GM19324 (cell line): ENCODE measurements around the gene ARHGAP24.

ENCODE experiments used
- ATAC-seq: cut with Tn5 transposase; IDR thresholded peaks from one replicate; pipeline ENCODE4 v1.9.1; 2021; ENCODE audit warnings: mild to moderate bottlenecking, moderate library complexity; ENCODE audit not compliant: unreplicated experiment, low FRiP score

ARHGAP24 gene

GRCh38 chr4:85767649-85768048, 292.7 kb downstream of the ARHGAP24 start:
- no peak for ATAC-seq

DNA sequence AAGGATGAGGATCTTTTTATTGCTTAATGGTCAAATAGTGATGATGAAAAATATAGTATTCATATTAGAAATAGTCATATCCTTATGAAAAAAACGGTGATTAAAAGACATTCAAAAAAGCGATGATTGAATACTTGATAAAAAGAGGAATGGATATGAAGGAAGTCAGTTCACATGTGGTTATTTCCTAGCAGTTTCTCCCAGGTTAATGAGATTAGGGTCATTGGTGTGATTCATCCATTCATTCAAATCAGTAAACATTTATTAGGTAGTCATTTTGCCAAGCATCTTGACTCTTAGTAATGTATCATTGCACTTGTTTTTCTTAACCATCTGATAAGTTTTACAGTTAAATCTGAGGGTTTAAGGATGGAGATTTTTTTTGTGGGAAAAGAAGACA, 294.1 kb downstream of the ARHGAP24 start:
- no peak for ATAC-seq

GRCh38 chr4:85772470-85772869, 297.5 kb downstream of the ARHGAP24 start:
- no peak for ATAC-seq

DNA sequence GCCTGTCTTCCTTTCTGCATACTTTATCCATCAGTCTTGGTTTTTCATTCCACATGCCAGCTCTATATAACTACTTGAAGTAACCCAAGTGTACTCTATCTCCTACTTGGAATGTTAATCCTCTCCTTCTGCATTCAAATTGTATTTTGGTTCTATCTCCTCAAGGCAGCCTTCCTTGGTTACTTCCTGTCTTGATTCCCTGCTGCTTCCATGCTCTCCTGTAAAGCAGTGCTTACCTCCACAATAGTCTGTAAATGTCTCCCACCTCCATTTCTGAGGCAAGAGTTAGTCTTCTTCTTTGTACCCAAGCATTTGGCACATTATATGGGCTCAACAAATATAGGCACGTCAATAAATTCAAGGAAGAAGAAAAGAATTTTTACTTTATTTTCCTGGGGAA, 298.4 kb downstream of the ARHGAP24 start:
- no peak for ATAC-seq

DNA sequence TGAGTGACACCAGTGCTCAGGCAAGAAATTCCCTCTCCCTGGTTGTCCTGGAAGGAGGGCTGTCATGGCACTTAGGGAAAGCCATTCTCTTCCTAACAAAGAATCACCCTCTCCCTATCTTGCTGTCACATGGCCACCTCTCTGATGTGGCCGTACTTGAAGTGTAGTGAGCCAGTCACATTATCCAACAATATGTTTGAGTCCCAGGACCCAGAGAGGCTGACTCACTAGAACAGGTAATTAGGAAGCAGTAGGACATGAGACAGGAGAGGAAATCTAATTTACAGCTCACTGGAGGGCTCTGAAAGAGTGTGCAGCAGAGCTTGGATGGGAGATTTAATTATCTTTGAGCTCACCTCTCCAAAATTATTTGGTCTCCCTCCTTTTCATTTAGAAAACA, 299.1 kb downstream of the ARHGAP24 start:
- ATAC-seq = no peak

- ATAC-seq = no peak
Measured at GRCh38 chr4:85774489-85774888, 299.5 kb downstream of the ARHGAP24 start.

- ATAC-seq = no peak
Measured at GRCh38 chr4:85776096-85776495, 301.1 kb downstream of the ARHGAP24 start.

DNA sequence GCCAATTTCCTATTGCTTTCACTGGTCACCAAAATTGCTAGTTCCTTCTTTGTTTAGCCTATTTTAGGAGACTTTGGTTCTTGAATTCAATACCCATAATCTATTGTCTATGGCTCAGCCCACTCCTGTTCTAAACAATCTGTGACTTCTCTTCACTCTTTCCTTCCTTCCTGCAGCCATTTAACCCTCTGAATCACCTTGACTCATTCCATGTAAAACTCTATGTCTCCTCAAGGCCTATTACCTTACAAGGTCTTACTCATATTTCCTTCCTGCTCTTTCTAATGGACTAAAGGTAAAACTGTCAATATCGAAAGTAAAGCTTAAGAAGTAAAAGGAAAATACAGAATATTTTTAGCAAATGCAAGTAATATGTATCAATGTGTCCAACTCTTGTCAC, 301.6 kb downstream of the ARHGAP24 start:
- no peak for ATAC-seq

DNA sequence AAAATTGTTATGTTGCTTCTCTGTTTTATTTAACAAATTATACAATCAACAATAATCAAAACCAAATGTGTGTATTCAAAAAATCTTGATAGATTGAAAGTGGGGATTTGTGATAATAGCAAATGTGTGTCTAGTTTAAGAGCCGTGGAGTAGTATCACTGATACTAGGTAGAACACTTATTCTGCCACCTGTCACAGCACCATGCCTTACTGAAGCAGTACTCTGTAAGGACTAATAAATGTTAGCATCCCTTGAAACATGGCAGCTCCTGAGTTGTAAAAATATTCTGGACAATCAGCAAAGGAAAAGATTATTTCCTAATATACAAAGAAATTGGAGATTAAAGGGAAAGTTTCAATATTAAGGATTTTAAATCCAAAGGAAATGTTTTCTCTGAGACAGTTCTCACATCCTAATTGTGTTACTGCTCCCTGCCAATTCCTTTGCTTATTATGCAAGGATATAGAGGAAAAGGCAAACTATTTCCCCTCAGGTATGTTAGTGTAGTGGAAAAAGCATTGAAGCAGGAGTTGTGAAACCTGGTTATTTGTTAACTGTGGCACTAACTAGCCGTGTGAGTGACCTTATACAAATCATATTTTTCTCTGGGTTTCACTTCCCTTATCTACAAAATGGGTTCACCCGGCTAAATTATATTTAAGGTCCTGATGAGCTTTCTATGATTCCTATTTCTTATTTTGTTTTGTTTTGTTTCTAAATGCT, 303.1 kb downstream of the ARHGAP24 start:
- peak; percentile 85 for ATAC-seq

GRCh38 chr4:85778632-85779131, 303.7 kb downstream of the ARHGAP24 start:
- peak; percentile 86 for ATAC-seq

DNA sequence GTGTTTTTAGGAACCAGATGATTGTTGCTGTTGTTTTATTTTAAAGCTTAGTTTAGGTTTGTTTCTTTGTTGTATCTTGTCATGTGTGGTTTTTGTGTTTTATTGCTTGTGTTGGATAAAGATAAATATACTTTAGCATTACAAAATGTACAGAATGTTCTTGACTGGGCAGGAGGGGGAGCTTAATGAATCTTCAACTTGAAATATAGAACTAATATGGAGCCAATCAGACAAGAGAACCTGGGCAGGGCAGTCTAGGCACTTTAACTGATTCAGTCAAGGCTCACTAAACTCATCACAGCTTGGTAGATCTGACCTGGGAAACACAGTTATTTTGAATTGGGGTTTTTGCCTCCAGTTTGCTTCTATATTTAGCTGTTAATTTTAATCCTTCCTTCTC, 304.2 kb downstream of the ARHGAP24 start:
- ATAC-seq = no peak

GRCh38 chr4:85780664-85781063, 305.7 kb downstream of the ARHGAP24 start:
- no peak for ATAC-seq

GRCh38 chr4:85783483-85783882, 308.5 kb downstream of the ARHGAP24 start:
- no peak for ATAC-seq

DNA sequence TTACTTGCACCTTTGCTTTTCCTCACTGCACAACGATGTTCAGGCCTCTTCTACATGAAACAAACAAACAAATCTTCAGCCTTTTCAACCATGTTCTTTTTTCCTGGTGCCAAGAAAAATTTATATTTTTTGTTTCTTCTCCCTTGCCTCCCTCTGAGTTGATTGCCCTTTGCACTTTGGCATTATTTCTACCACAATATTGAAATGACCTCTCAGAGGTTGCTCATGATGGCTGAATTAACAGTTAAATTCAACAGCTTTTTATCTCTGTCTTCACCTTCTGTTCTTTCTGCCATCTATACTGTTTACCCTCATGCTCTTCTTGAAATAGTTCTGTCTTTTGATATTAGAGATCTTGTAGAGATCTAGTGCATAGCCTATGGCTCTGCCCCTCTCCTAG, 308.9 kb downstream of the ARHGAP24 start:
- ATAC-seq = no peak

DNA sequence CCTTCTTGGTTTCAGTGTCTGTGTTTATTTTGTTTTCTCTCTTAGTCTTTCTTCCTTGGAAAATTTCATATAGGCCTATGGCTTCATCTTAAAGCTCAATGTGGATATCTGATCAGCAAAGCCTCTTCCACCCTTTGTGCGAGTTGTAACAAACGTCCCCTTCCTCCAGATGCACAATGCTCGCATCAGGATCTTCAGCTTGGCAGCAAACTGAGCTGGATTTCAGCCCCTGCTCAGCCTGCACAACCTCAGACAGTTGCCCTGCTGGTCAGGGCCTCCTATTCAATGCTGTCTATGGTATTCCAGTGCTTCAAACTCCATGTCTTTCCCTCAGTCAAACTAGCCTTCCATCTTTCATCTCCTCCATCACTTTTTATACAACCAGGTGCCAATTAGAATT, 309.4 kb downstream of the ARHGAP24 start:
- ATAC-seq = no peak

GRCh38 chr4:85784947-85785346, 310.0 kb downstream of the ARHGAP24 start:
- no peak for ATAC-seq

- ATAC-seq = no peak
Measured at GRCh38 chr4:85787133-85787532, 312.2 kb downstream of the ARHGAP24 start.

DNA sequence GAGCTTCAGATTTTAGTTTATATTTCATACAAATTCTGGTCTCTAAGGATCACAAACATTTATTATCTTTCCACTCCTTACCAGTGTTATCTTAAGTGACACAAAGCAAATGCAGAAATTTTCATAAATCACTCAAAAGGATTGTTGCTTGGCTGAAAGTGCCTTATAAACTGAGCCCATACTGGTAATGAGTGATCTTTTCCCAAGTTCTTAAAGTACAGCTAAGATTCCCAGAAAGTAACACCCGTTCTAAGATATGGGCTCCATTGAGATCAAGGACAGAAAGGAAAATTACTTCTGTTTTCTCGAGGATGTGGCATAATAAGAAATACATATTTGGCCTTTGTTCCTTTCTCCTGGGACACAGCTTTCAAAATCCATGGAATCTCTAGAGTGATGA, 313.7 kb downstream of the ARHGAP24 start:
- no peak for ATAC-seq

DNA sequence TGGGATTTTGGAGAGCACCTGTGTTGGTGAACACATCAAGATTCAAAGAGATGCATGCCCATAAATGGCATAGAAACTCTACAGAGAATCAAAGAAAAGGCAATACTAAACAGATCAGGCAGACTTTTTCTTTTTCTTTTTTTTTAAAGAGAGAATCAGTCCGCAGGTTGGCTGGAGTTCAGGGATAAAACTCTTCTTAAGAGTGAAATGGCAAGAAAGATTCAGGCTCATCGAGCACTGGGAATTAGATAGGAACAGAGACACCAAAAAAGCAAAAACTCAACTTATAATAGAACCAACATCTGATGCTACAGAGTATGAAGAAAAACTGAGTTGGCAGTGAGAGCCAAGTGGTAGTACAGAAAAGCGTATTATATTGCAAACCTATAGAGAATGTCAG, 314.3 kb downstream of the ARHGAP24 start:
- ATAC-seq = no peak

GRCh38 chr4:85790582-85790981, 315.6 kb downstream of the ARHGAP24 start:
- ATAC-seq = no peak

DNA sequence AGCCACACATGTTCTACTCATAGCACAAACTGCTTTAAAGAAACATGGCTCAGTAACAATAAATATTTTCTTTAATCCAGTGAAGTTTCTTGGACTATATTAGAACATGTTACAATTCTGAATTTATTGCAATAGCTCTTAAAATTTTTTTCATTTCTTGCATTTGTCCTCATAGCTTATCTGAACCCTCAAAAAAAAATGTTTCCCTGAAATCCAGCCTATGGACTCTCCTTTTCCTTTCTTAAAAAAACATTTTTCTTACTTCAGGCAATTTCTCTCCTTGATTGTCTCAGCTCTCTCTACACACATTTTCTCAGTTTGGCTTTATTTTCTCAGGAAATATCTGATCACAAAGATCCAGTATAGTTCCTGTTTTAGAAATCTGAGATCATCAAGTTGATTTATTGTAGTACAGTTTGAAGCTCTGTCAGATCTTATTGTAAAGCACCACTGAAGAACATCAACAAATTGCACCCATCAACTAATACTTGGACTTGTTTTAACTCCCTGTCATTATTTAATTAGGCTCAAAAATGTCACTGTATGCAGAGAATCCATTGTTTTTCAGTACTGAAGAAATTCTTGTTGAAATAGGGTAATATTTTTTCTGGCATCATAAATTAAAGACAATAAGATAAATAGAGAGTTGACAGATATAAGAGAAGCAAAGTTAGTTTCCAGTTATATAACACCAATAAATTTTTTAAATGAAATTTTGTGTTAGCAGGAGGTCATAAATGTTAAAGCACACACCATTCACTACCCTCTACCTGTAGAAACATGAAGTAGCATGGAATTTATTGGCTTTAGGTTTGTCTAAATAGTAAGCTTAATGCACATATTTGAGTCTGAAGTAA, 317.7 kb downstream of the ARHGAP24 start:
- no peak for ATAC-seq

- ATAC-seq = no peak
Measured at GRCh38 chr4:85793233-85793585, 318.3 kb downstream of the ARHGAP24 start.
